GM13977 (cell line): ENCODE measurements around the gene COL4A4.

Source experiments
- DNase-seq: peaks from one replicate; pipeline ENCODE4 v3.0.0; 2012; ENCODE audit warnings: low spot score
- in situ Hi-C: fragments of 300-500 bp; cut with MboI; formaldehyde crosslinking; loops from one replicate; pipeline ENCODE4 v1.12.0; 2022; ENCODE audit warnings: low sequenced_read_pairs, low pct_unique_long_range_greater_than_20kb, mixed read lengths, inconsistent platforms; ENCODE audit not compliant: unreplicated experiment
- TF ChIP-seq, protein P1 (sequence below): IDR thresholded peaks from 2 replicates; pipeline ENCODE4 v1.5.1; 2012; ENCODE audit warnings: mild to moderate bottlenecking, control low read depth; ENCODE audit not compliant: insufficient read depth; ENCODE audit errors: extremely low read depth, missing control alignments

The COL4A4 gene

DNA sequence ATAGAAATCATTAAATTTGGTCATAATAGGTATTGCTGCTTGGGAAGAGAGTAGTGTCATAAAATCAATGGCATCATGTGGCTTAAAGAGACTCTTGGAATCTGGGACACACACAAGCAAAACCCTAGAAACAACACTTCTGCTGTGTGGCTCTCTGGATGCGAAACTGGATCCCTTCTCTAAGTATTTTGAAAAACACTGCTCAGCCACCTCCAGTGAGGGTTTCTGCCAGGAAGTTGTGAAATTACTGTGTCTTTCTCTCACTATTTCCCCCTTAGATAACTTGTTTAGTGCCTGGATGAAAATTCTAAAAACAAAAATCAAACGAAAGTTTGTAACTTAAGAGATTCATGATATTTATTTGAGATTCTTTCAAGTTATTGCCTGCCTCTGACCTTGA, 164.3 kb downstream of the COL4A4 start:
- in situ Hi-C loops = loop anchor here (25.0 kb wide), 2 partner anchors 787 to 1337 kb away; no protein-coding TSS in a partner anchor
- no peak for DNase-seq
- TF ChIP-seq, protein P1, sequence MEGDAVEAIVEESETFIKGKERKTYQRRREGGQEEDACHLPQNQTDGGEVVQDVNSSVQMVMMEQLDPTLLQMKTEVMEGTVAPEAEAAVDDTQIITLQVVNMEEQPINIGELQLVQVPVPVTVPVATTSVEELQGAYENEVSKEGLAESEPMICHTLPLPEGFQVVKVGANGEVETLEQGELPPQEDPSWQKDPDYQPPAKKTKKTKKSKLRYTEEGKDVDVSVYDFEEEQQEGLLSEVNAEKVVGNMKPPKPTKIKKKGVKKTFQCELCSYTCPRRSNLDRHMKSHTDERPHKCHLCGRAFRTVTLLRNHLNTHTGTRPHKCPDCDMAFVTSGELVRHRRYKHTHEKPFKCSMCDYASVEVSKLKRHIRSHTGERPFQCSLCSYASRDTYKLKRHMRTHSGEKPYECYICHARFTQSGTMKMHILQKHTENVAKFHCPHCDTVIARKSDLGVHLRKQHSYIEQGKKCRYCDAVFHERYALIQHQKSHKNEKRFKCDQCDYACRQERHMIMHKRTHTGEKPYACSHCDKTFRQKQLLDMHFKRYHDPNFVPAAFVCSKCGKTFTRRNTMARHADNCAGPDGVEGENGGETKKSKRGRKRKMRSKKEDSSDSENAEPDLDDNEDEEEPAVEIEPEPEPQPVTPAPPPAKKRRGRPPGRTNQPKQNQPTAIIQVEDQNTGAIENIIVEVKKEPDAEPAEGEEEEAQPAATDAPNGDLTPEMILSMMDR = no peak

DNA sequence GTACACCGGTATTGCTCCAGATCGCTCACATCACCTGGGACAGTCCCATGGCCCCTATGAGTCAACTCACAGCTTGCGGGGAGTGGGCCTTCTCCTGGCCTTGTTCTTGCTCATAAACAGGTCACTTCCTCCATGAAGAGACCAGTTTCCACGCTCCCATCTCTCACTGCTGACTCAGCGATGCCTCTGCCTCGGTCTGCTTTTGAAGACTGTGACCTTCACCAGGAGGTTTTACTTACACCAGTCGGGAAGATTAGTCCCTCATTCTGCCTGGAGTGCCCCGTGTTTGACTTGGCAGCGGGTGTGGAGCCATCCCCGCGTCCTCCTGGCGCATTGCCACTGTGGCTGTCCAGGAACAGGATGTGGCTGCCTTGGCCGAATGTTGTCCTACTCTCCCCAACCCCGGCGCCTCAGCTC, 168.4 kb downstream of the COL4A4 start:
- in situ Hi-C loops = loop anchor here (25.0 kb wide), 2 partner anchors 783 to 1333 kb away; no protein-coding TSS in a partner anchor
- peak; percentile 30 for DNase-seq
- TF ChIP-seq, protein P1 = no peak

DNA sequence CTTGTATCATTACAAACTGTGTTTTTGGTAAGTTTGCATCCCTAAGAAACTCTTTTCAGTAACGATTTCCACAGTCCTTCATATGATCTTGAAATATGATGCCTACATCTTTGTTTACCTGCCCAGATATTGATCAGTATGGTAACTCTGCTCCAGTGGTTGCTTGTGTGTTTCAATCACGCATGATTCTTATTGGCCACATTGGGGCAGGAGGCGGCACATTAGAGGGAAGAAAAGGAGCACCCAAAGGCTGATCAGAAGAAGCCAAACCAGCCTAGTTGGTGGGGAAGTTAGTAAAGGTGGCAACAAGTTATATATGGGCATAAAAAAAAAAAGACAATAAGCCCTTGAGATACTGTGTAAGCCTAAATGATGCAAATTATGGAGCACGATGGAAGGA, 169.2 kb downstream of the COL4A4 start:
- DNase-seq = no peak
- in situ Hi-C loops = loop anchor here (25.0 kb wide), 2 partner anchors 782 to 1332 kb away; no protein-coding TSS in a partner anchor
- TF ChIP-seq, protein P1 = no peak

DNA sequence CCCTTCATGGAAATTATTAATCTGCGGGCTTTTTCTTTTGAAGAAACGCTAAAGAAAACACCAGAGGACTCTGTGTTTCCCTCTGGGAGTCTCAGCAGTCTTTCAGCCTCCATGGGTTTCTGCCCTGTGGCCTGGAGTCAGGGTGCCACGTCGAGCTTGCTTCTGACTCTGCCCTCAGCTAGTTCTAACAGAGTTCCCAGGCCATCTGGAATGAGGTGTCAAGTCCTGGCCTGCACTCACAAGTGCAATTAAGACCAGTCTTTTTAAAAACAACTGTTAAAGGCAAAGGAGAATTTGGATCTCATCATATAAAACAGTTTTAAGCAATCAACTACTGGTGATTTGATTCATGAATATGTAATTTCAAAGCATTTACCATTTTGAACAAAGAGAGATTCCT, 170.8 kb downstream of the COL4A4 start:
- in situ Hi-C loops = loop anchor here (25.0 kb wide), 2 partner anchors 781 to 1331 kb away; no protein-coding TSS in a partner anchor
- DNase-seq = no peak
- TF ChIP-seq, protein P1 = no peak

DNA sequence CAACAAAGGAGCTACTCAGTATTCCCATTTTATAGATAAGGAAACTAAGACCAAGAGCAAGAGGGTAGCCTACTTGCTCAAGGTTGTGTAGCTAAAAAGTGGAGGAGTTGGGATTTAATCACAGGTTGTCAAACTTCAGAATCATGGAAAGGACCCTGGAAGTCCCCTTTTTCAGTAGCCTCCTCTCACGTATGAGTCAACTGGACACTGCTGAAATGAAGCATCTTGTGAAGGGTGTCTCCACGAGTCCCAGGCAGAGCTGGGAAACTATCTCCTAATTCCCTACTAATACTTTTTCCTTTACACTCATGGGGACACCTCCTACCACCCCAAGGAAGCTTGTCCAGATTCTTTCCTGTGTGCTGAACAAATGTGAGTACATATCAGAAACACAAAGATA, 172.3 kb downstream of the COL4A4 start:
- DNase-seq = no peak
- TF ChIP-seq, protein P1 = no peak
- in situ Hi-C loops = loop anchor here (25.0 kb wide), 2 partner anchors 779 to 1329 kb away; no protein-coding TSS in a partner anchor

DNA sequence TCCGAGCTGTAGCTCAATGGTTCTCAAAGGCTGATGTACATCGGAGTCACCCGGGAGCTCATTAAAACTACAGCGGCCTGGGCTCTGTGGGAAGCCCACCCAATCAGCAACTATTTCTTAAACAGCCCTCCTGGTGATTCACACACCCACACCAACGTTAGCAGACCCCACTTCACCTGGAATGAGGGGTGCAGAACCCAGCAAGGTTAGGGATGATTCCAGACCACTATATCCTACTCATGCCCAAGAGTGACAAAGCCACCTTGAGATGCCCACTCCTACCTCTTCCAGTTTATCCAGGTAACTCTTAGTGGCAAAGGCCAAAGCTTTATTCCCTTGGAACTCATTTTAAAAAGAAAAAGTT, 178.4 kb downstream of the COL4A4 start:
- TF ChIP-seq, protein P1 = no peak
- no peak for DNase-seq
- in situ Hi-C loops = loop anchor here (5.0 to 25.0 kb wide), 3 partner anchors 173 to 1323 kb away; no protein-coding TSS in a partner anchor
